ENCODE results near the gene FER. TPM values are rescaled to one million over a fixed set of nuclear protein-coding genes. Genes with fewer than 3 reads are reported as not detected.

The FER gene
- polyA plus RNA-seq, 1 donor from 2014 or later = 8.5 TPM

- H4K20me1 ChIP-seq (ENCODE audit: insufficient read depth) = no peaks in the 10 kb centered on the region
- H3K9me2 ChIP-seq (ENCODE audit: insufficient read depth, low read length) = no peaks in the 10 kb centered on the region
- H3K27me3 ChIP-seq (ENCODE audit: insufficient read depth, low read depth, low read length) = no peaks in the 10 kb centered on the region
- H3F3A ChIP-seq (ENCODE audit: insufficient read depth, low read length, poor library complexity, severe bottlenecking) = no peaks in the 10 kb centered on the region
- no peaks in the 10 kb centered on the region for H3K9me3 ChIP-seq (ENCODE audit: low read length)
- no peaks in the 10 kb centered on the region for H3K36me3 ChIP-seq (ENCODE audit: insufficient read depth, low read length)
- no peak overlapping the region for H3K4me2 ChIP-seq (ENCODE audit: low read length)
- no peak overlapping the region for H2AFZ ChIP-seq (ENCODE audit: low read depth, low read length)
- no peak overlapping the region for H3K4me3 ChIP-seq (ENCODE audit: low read length)
- no peaks in the 10 kb centered on the region for H3K79me2 ChIP-seq (replicated peaks; ENCODE audit: insufficient read depth, low read length)
- no peak overlapping the region for H3K9ac ChIP-seq (ENCODE audit: low read length)
- H3K27ac ChIP-seq (ENCODE audit: low read length) = no peak overlapping the region
- no peak for TF ChIP-seq EZH2 (IDR thresholded peaks at IDR 0.05; ENCODE audit: borderline replicate concordance, insufficient read depth, low read length, poor library complexity, severe bottlenecking)
- TF ChIP-seq CTCF (IDR thresholded peaks at IDR 0.05; ENCODE audit: poor library complexity, severe bottlenecking) = no peak
- no peak for TF ChIP-seq EP300 (conservative IDR thresholded peaks at IDR 0.05; ENCODE audit: poor library complexity, severe bottlenecking)
- no peak for TF ChIP-seq REST (IDR thresholded peaks at IDR 0.05; ENCODE audit: borderline replicate concordance)
- no peak for TF ChIP-seq MXI1 (conservative IDR thresholded peaks at IDR 0.05; ENCODE audit: poor library complexity, severe bottlenecking)
- no peak for TF ChIP-seq TAF1 (IDR thresholded peaks at IDR 0.05; ENCODE audit: low read depth)
- TF ChIP-seq SMC3 (conservative IDR thresholded peaks at IDR 0.05; ENCODE audit: poor library complexity) = no peak
- TF ChIP-seq POLR2AphosphoS5 (IDR thresholded peaks at IDR 0.05) = no peak
- no peak for TF ChIP-seq RAD21 (conservative IDR thresholded peaks at IDR 0.05)
Measured at GRCh38 chr5:108822211-108822947, 74.7 kb downstream of the FER start.

GRCh38 chr5:108827131-108827530, 79.4 kb downstream of the FER start:
- Histone ChIP-seq H3K9me2 (ENCODE audit: insufficient read depth, low read length) (no peaks in the 10 kb centered on the region), H3K36me3 (ENCODE audit: insufficient read depth, low read length) (no peaks in the 10 kb centered on the region), H3K9me3 (ENCODE audit: low read length) (no peaks in the 10 kb centered on the region), H3K4me2 (ENCODE audit: low read length) (no peak overlapping the region), H3K27me3 (ENCODE audit: insufficient read depth, low read depth, low read length) (no peaks in the 10 kb centered on the region), H4K20me1 (ENCODE audit: insufficient read depth) (no peaks in the 10 kb centered on the region), H3K9ac (ENCODE audit: low read length) (no peak overlapping the region), H3F3A (ENCODE audit: insufficient read depth, low read length, poor library complexity, severe bottlenecking) (no peaks in the 10 kb centered on the region), H3K4me3 (ENCODE audit: low read length) (no peak overlapping the region), H3K79me2 (replicated peaks; ENCODE audit: insufficient read depth, low read length) (no peaks in the 10 kb centered on the region), H2AFZ (ENCODE audit: low read depth, low read length) (no peak overlapping the region), H3K27ac (ENCODE audit: low read length) (no peak overlapping the region)
- no peak for TF ChIP-seq TAF1 (IDR thresholded peaks at IDR 0.05; ENCODE audit: low read depth)
- no peak for TF ChIP-seq EZH2 (IDR thresholded peaks at IDR 0.05; ENCODE audit: borderline replicate concordance, insufficient read depth, low read length, poor library complexity, severe bottlenecking)
- no peak for TF ChIP-seq EP300 (conservative IDR thresholded peaks at IDR 0.05; ENCODE audit: poor library complexity, severe bottlenecking)
- no peak for TF ChIP-seq REST (IDR thresholded peaks at IDR 0.05; ENCODE audit: borderline replicate concordance)
- TF ChIP-seq MXI1 (conservative IDR thresholded peaks at IDR 0.05; ENCODE audit: poor library complexity, severe bottlenecking) = no peak
- TF ChIP-seq CTCF (IDR thresholded peaks at IDR 0.05; ENCODE audit: poor library complexity, severe bottlenecking) = no peak
- TF ChIP-seq POLR2AphosphoS5 (IDR thresholded peaks at IDR 0.05) = no peak
- TF ChIP-seq SMC3 (conservative IDR thresholded peaks at IDR 0.05; ENCODE audit: poor library complexity) = no peak
- no peak for TF ChIP-seq RAD21 (conservative IDR thresholded peaks at IDR 0.05)
